ENCODE data around the gene HNRNPA2B1. TPM values are rescaled to one million over a fixed set of nuclear protein-coding genes. Genes with fewer than 3 reads are reported as not detected.
A peak's percentile ranks its signal among the peaks of the same experiment; 100 is the strongest.

HNRNPA2B1 gene
- total RNA-seq, 4 donors from 2014 or later = 184 to 306 (median 234) TPM

GRCh38 chr7:26147030-26147429 lies 53.5 kb downstream of the HNRNPA2B1 start:
- no peak for DNase-seq (ENCODE audit: low spot score in 2 of 2)
- H3K4me3 ChIP-seq = no peak overlapping the region
- no peak overlapping the region for H3K27ac ChIP-seq
- no peaks in the 10 kb centered on the region for H3K36me3 ChIP-seq
- H3K27me3 ChIP-seq = peaks cover 0 to 2% of the 10 kb centered on the region in 2 donors
- no peaks in the 10 kb centered on the region for H3K9me3 ChIP-seq
- H3K4me1 ChIP-seq = peaks cover 0 to 26% (median 2%) of the 10 kb centered on the region in 4 donors
- no peak for TF ChIP-seq CTCF (IDR thresholded peaks at IDR 0.05)
- no peak for TF ChIP-seq EP300 (IDR thresholded peaks at IDR 0.05)
- TF ChIP-seq POLR2A (IDR thresholded peaks at IDR 0.05) = no peak
- WGBS, 2 donors = 95 to 100% methylated on average over 1 of the region's 1 CpG

- Histone ChIP-seq H3K36me3 (no peaks in the 10 kb centered on the region), H3K27me3 (no peaks in the 10 kb centered on the region), H3K4me3 (no peak overlapping the region), H3K9me3 (no peaks in the 10 kb centered on the region), H3K27ac (no peak overlapping the region), H3K4me1 (peaks cover 0 to 30% (median 0%) of the 10 kb centered on the region in 4 donors)
- 88 to 93% methylated on average over 4 of the region's 4 CpGs for WGBS, 2 donors
- TF ChIP-seq EP300 (IDR thresholded peaks at IDR 0.05) = no peak
- no peak for TF ChIP-seq POLR2A (IDR thresholded peaks at IDR 0.05)
- TF ChIP-seq CTCF (IDR thresholded peaks at IDR 0.05) = no peak
- no peak for DNase-seq (ENCODE audit: low spot score in 2 of 2)
These were observed 55.3 kb downstream of the HNRNPA2B1 start for GRCh38 chr7:26145238-26145637.

GRCh38 chr7:26144184-26145080 lies 56.1 kb downstream of the HNRNPA2B1 start:
- no peaks in the 10 kb centered on the region for H3K27me3 ChIP-seq
- no peak for TF ChIP-seq CTCF (IDR thresholded peaks at IDR 0.05)
- WGBS, 2 donors = 89 to 90% methylated on average over 13 of the region's 13 CpGs
- H3K4me1 ChIP-seq = peaks cover 0 to 30% (median 0%) of the 10 kb centered on the region in 4 donors
- H3K36me3 ChIP-seq = no peaks in the 10 kb centered on the region
- no peak for DNase-seq (ENCODE audit: low spot score in 2 of 2)
- no peak overlapping the region for H3K4me3 ChIP-seq
- H3K27ac ChIP-seq = no peak overlapping the region
- no peaks in the 10 kb centered on the region for H3K9me3 ChIP-seq

- H3K36me3 ChIP-seq = no peaks in the 10 kb centered on the region
- TF ChIP-seq CTCF (IDR thresholded peaks at IDR 0.05) (no peak), EP300 (IDR thresholded peaks at IDR 0.05) (no peak), POLR2A (IDR thresholded peaks at IDR 0.05) (no peak)
- no peak for DNase-seq (ENCODE audit: low spot score in 2 of 2)
- WGBS, 2 donors = 29 to 36% methylated on average over 5 of the region's 5 CpGs
- H3K27ac ChIP-seq = no peak overlapping the region
- no peak overlapping the region for H3K4me3 ChIP-seq
- H3K27me3 ChIP-seq = no peaks in the 10 kb centered on the region
- H3K9me3 ChIP-seq = no peaks in the 10 kb centered on the region
- H3K4me1 ChIP-seq = peaks cover 0 to 30% (median 0%) of the 10 kb centered on the region in 4 donors
These were observed 57.1 kb downstream of the HNRNPA2B1 start for GRCh38 chr7:26143298-26144048.

- Histone ChIP-seq H3K9me3 (no peaks in the 10 kb centered on the region), H3K4me3 (no peak overlapping the region), H3K36me3 (no peaks in the 10 kb centered on the region), H3K4me1 (peaks cover 0 to 30% (median 0%) of the 10 kb centered on the region in 4 donors), H3K27me3 (no peaks in the 10 kb centered on the region), H3K27ac (no peak overlapping the region)
- TF ChIP-seq POLR2A (IDR thresholded peaks at IDR 0.05) (no peak), EP300 (IDR thresholded peaks at IDR 0.05) (peak in 1 of 2 donors; percentile 19), CTCF (IDR thresholded peaks at IDR 0.05) (no peak)
- DNase-seq (ENCODE audit: low spot score in 2 of 2) = no peak
- 74 to 80% methylated on average over 2 of the region's 2 CpGs for WGBS, 2 donors
These were observed 59.5 kb downstream of the HNRNPA2B1 start for GRCh38 chr7:26141077-26141476.

Data from tibial nerve (tissue), 4 donors.